Stimulated activated CD8-positive, alpha-beta memory T cell treated with anti-CD3 and anti-CD28 coated beads, Interleukin-12 subunit alpha, Interleukin-12 subunit beta, amount 100 ng/mL, for 1 hour (primary cell): ENCODE data around the gene FFAR4.
A peak's percentile ranks its signal among the peaks of the same experiment; 100 is the strongest.
"Not testable (repeated sequence)": the region's sequence is repeated elsewhere in the genome, so short reads cannot be mapped to it uniquely, and the experiment has no call there.

ENCODE experiments used
- DNase-seq: peaks from one replicate; pipeline ENCODE4 v3.0.0-alpha.2; 2020; ENCODE audit warnings: low read depth

FFAR4 gene

GRCh38 chr10:93566435-93567276, at the start of gene FFAR4:
TSS of gene FFAR4 (plus strand) at chr10:93566665. CDS start at chr10:93566721, 56 bp downstream.
- DNase-seq, result no peak

GRCh38 chr10:93518531-93518930, 47.9 kb upstream of the FFAR4 start:
- no peak for DNase-seq

GRCh38 chr10:93535293-93535692, 31.2 kb upstream of the FFAR4 start:
- no peak for DNase-seq

- not testable (repeated sequence) for DNase-seq
Observed at GRCh38 chr10:93540871-93541270, 25.6 kb upstream of the FFAR4 start.

- DNase-seq, result no peak
Observed at GRCh38 chr10:93541402-93542357, 24.8 kb upstream of the FFAR4 start.

GRCh38 chr10:93542358-93542791, 24.1 kb upstream of the FFAR4 start:
- no peak for DNase-seq

GRCh38 chr10:93546995-93547394, 19.5 kb upstream of the FFAR4 start:
- DNase-seq, result not testable (repeated sequence)

- DNase-seq, result no peak
Observed at GRCh38 chr10:93547522-93547921, 18.9 kb upstream of the FFAR4 start.

GRCh38 chr10:93548376-93549071, 17.9 kb upstream of the FFAR4 start:
- DNase-seq, result no peak

- no peak for DNase-seq
Observed at GRCh38 chr10:93550606-93551005, 15.9 kb upstream of the FFAR4 start.

- DNase-seq, result no peak
Observed at GRCh38 chr10:93552780-93553179, 13.7 kb upstream of the FFAR4 start.

- DNase-seq, result no peak
Observed at GRCh38 chr10:93553482-93554315, 12.8 kb upstream of the FFAR4 start.

- DNase-seq, result no peak
Observed at GRCh38 chr10:93554316-93554663, 12.2 kb upstream of the FFAR4 start.

- DNase-seq, result peak; percentile 8
Observed at GRCh38 chr10:93554760-93555432, 11.6 kb upstream of the FFAR4 start.

- no peak for DNase-seq
Observed at GRCh38 chr10:93559490-93559889, 7.0 kb upstream of the FFAR4 start.

- no peak for DNase-seq
Observed at GRCh38 chr10:93560541-93560940, 5.9 kb upstream of the FFAR4 start.

GRCh38 chr10:93565446-93565845, 1.0 kb upstream of the FFAR4 start:
- DNase-seq, result no peak

- no peak for DNase-seq
Observed at GRCh38 chr10:93567277-93568104, 1.0 kb downstream of the FFAR4 start.

- DNase-seq, result no peak
Observed at GRCh38 chr10:93568105-93568390, 1.6 kb downstream of the FFAR4 start.

- no peak for DNase-seq
Observed at GRCh38 chr10:93570383-93570782, 3.9 kb downstream of the FFAR4 start.
